K562 (cell line): ENCODE measurements around the gene RYK. TPM values are rescaled to one million over a fixed set of nuclear protein-coding genes. Genes with fewer than 3 reads are reported as not detected.

ENCODE experiments used
- ATAC-seq: fragments of 200-7000 bp; cut with Tn5 transposase; 3 replicates; pipeline ENCODE4 v1.9.1; 2020; ENCODE audit warnings: moderate library complexity
- BruUV-seq: library from RNA; stranded (reverse); fragments of 400-500 nt; replicated peaks from 2 replicates; lab custom pipeline; 2021; lab: Mats Ljungman, UMichigan
- CTCF ChIA-PET: fragments of 300-600 bp; formaldehyde crosslinking; extraction: SDS; loops from one replicate; lab custom pipeline; 2021; ENCODE audit warnings: low intra/inter-chr PET ratio; lab: Yijun Ruan, JAX
- POLR2A ChIA-PET: fragments of 300-600, 350-650 bp; sonication (Branson Sonifier 250); formaldehyde crosslinking; extraction: SDS; loops from one replicate; lab custom pipeline; 2021; ENCODE audit warnings: antibody characterized with exemption, inconsistent platforms; lab: Yijun Ruan, JAX
- DNase-seq, 4 experiments: peaks; one replicate each; pipeline versions ENCODE4 v3.0.0 to v3.0.0-alpha.2; 2011 to 2018; ENCODE audit warnings: low spot score in 3 of 4, mixed read lengths in 3 of 4; ENCODE audit errors: extremely low read depth in 1 of 4
- FAIRE-seq: peaks from 2 replicates; lab custom pipeline; 2011; peaks lifted over from hg19 to GRCh38; lab: Jason Lieb, UNC
- H2AFZ ChIP-seq: 2 replicates; pipeline ENCODE4 v1.6.0; 2011; ENCODE audit warnings: low read depth, low read length, control low read depth, inconsistent platforms
- H3K27ac ChIP-seq: fragments of 200-600 bp; 3 replicates; pipeline ENCODE4 v1.8.0; 2011; ENCODE audit warnings: low read depth, mild to moderate bottlenecking, control low read depth, inconsistent platforms, low read length, moderate library complexity, mixed read lengths; ENCODE audit errors: extremely low read depth
- H3K27me3 ChIP-seq, 2 experiments: fragments of 300-600 bp in 1 of 2; 2 replicates in 1 of 2; 3 replicates in 1 of 2; pipeline versions ENCODE4 v1.6.0 to v1.8.0; 2011; ENCODE audit warnings: inconsistent platforms in 2 of 2, low read length in 2 of 2, mild to moderate bottlenecking in 1 of 2, mixed read lengths in 1 of 2, moderate library complexity in 1 of 2; ENCODE audit not compliant: control insufficient read depth in 2 of 2, insufficient read depth in 2 of 2
- H3K36me3 ChIP-seq: fragments of 300-600 bp; 3 replicates; pipeline ENCODE4 v1.8.0; 2011; ENCODE audit warnings: mild to moderate bottlenecking, low read length, inconsistent platforms; ENCODE audit not compliant: control insufficient read depth, insufficient read depth
- H3K4me1 ChIP-seq, 2 experiments: fragments of 200-600 bp in 1 of 2; replicated peaks in 1 of 2; 2 replicates in 1 of 2; 3 replicates in 1 of 2; pipeline versions ENCODE4 v1.5.1 to v1.8.0; 2011; ENCODE audit warnings: inconsistent platforms in 2 of 2, low read length in 2 of 2, mild to moderate bottlenecking in 1 of 2, mixed read lengths in 1 of 2, moderate library complexity in 1 of 2; ENCODE audit not compliant: control insufficient read depth in 2 of 2, insufficient read depth in 2 of 2
- H3K4me2 ChIP-seq: 2 replicates; pipeline ENCODE4 v1.6.1; 2011; ENCODE audit warnings: low read length, control low read depth, inconsistent platforms, mixed read lengths; ENCODE audit not compliant: insufficient read depth
- H3K4me3 ChIP-seq: fragments of 200-600 bp; sonication (generic), shearing (Covaris generic); 2 replicates; pipeline ENCODE4 v1.5.1; 2016; ENCODE audit warnings: control low read depth, inconsistent platforms
- H3K79me2 ChIP-seq: fragments of 200-600 bp; 3 replicates; pipeline ENCODE4 v1.8.0; 2011; ENCODE audit warnings: low read length, inconsistent platforms; ENCODE audit not compliant: control insufficient read depth, insufficient read depth
- H3K9ac ChIP-seq, 2 experiments: 2 replicates each; pipeline versions ENCODE4 v1.6.0 to v1.6.1; 2011; ENCODE audit warnings: low read depth in 2 of 2, low read length in 2 of 2, control low read depth in 1 of 2, inconsistent platforms in 1 of 2, mild to moderate bottlenecking in 1 of 2, mixed read lengths in 1 of 2; ENCODE audit not compliant: insufficient read depth in 1 of 2
- H3K9me1 ChIP-seq: one replicate; pipeline ENCODE4 v1.6.0; 2011; ENCODE audit warnings: inconsistent platforms, mild to moderate bottlenecking, low read length, moderate library complexity; ENCODE audit not compliant: control insufficient read depth, insufficient read depth
- H3K9me3 ChIP-seq: replicated peaks from 2 replicates; pipeline ENCODE4 v1.5.1; 2011; ENCODE audit warnings: low read depth, low read length, inconsistent platforms; ENCODE audit not compliant: control insufficient read depth, insufficient read depth
- H4K20me1 ChIP-seq: replicated peaks from 2 replicates; pipeline ENCODE4 v1.6.1; 2011; ENCODE audit warnings: low read length, inconsistent platforms, mixed read lengths; ENCODE audit not compliant: control insufficient read depth, insufficient read depth
- BDP1 ChIP-seq: IDR thresholded peaks from 3 replicates; pipeline ENCODE4 v1.6.1; 2011; ENCODE audit not compliant: insufficient read length, insufficient read depth
- CBFB ChIP-seq: sonication (generic); formaldehyde crosslinking; IDR thresholded peaks from 2 replicates; pipeline ENCODE4 v1.4.0; 2020; ENCODE audit warnings: mild to moderate bottlenecking, missing genetic modification reagents
- CBX8 ChIP-seq: fragments of 200-600 bp; sonication (generic); IDR thresholded peaks from 2 replicates; pipeline ENCODE4 v1.6.1; 2012; ENCODE audit warnings: borderline replicate concordance, mixed run types, low read depth, mild to moderate bottlenecking, moderate library complexity, mixed read lengths, low read length, control low read depth, inconsistent platforms; ENCODE audit not compliant: poor library complexity, severe bottlenecking; ENCODE audit errors: extremely low read depth
- DACH1 ChIP-seq: fragments of 450-650 bp; IDR thresholded peaks from 2 replicates; pipeline ENCODE4 v1.6.1; 2018; ENCODE audit not compliant: partially characterized antibody
- NEUROD1 ChIP-seq: fragments of 150-350 bp; IDR thresholded peaks from 2 replicates; pipeline ENCODE4 v1.6.1; 2014; ENCODE audit warnings: borderline replicate concordance, low read length, low read depth; ENCODE audit not compliant: partially characterized antibody
- RFX1 ChIP-seq: fragments of 450-650 bp; IDR thresholded peaks from 2 replicates; pipeline ENCODE4 v1.6.1; 2016; ENCODE audit warnings: mild to moderate bottlenecking, moderate library complexity
- ZFPM2 ChIP-seq: fragments of 250-450 bp; sonication (Bioruptor Pico); IDR thresholded peaks from 2 replicates; pipeline ENCODE4 v1.5.1; 2022; ENCODE audit warnings: mild to moderate bottlenecking
- ZKSCAN3 ChIP-seq: fragments of 250-450 bp; sonication (Bioruptor Pico); IDR thresholded peaks from 2 replicates; pipeline ENCODE4 v1.4.0; 2020
- ZNF121 ChIP-seq: sonication (generic); formaldehyde crosslinking; conservative IDR thresholded peaks from 2 replicates; pipeline ENCODE4 v1.8.0; 2022; ENCODE audit warnings: missing genetic modification reagents
- ZNF316 ChIP-seq: fragments of 450-650 bp; IDR thresholded peaks from 2 replicates; pipeline ENCODE4 v1.6.1; 2016
- ZNF41 ChIP-seq: fragments of 250-450 bp; sonication (Bioruptor Pico); conservative IDR thresholded peaks from 2 replicates; pipeline ENCODE4 v1.4.0; 2020; ENCODE audit warnings: mild to moderate bottlenecking
- ZNF431 ChIP-seq: sonication (generic); formaldehyde crosslinking; IDR thresholded peaks from 2 replicates; pipeline ENCODE4 v1.8.0; 2022; ENCODE audit warnings: mild to moderate bottlenecking, missing genetic modification reagents
- ZNF589 ChIP-seq: fragments of 200-800 bp; sonication (Bioruptor generic); IDR thresholded peaks from 2 replicates; pipeline ENCODE4 v1.6.1; 2016; ENCODE audit warnings: low read depth, missing genetic modification characterization, missing compliant biosample characterization
- ZNF696 ChIP-seq: fragments of 250-450 bp; sonication (Bioruptor Pico); conservative IDR thresholded peaks from 2 replicates; pipeline ENCODE4 v1.4.0; 2020; ENCODE audit warnings: mild to moderate bottlenecking, moderate library complexity
- ZNF707 ChIP-seq: fragments of 250-450 bp; sonication (Bioruptor Pico); conservative IDR thresholded peaks from 2 replicates; pipeline ENCODE4 v1.8.0; 2022; ENCODE audit warnings: inconsistent platforms, mild to moderate bottlenecking, moderate library complexity
- WGBS: fragments of 100-300 bp; shearing (Covaris generic); methylation state at CpG from one replicate; pipeline ENCODE4 v1.1.6; 2016; ENCODE audit warnings: low coverage, mixed read lengths; ENCODE audit not compliant: insufficient coverage; ENCODE audit errors: missing lambda C conversion rate; 5-methylcytosine and 5-hydroxymethylcytosine counted together
- in situ Hi-C: fragments of 300-500 bp; cut with MboI; formaldehyde crosslinking; loops from 4 replicates; pipeline ENCODE4 v1.15.0; 2018; ENCODE audit warnings: inconsistent platforms, mixed read lengths
- intact Hi-C: fragments of 100-400 bp; cut with micrococcal nuclease; formaldehyde crosslinking; loops from 2 replicates; pipeline ENCODE4 v1.14.2; 2022
- polyA plus RNA-seq, 8 experiments: library from polyadenylated mRNA; depleted of rRNA in 4 of 8; stranded (reverse) in 5 of 8; unstranded in 3 of 8; fragments of >200 nt; fragmentation: Nextera tagmentation in 2 of 8; fragmentation: Illumina TruSeq in 1 of 8; extraction: Ambion mirVana in 2 of 8; extraction: Trizol in 1 of 8; gene quantifications; 2 replicates each; pipeline versions ENCODE4 v1.2.1 to v1.2.3, GENCODE V29; 2011 to 2014; ENCODE audit warnings: inconsistent platforms in 1 of 8, missing spikeins in 1 of 8
- total RNA-seq, 7 experiments: library from RNA; depleted of rRNA in 6 of 7; stranded (reverse); fragments of >200 nt in 6 of 7; fragmentation: Illumina TruSeq in 2 of 7; extraction: Trizol in 2 of 7; gene quantifications; 2 replicates each; pipeline versions ENCODE4 v1.2.1 to v1.2.3, GENCODE V29; 2011 to 2021; ENCODE audit warnings: low replicate concordance in 1 of 7
- TF ChIP-seq, protein P1 (sequence below): fragments of 250-450 bp; sonication (Bioruptor Pico); IDR thresholded peaks from 2 replicates; pipeline ENCODE4 v1.4.0; 2020
- TF ChIP-seq, protein P2 (sequence below): sonication (generic); formaldehyde crosslinking; IDR thresholded peaks from 2 replicates; pipeline ENCODE4 v1.8.1; 2023; ENCODE audit warnings: mild to moderate bottlenecking, missing genetic modification reagents
- TF ChIP-seq, protein P3 (sequence below), 3 experiments: fragments of 200-800 bp in 1 of 3; fragments of 250-450 bp in 1 of 3; fragments of 450-650 bp in 1 of 3; sonication (Bioruptor Pico) in 1 of 3; sonication (Bioruptor generic) in 1 of 3; formaldehyde crosslinking in 1 of 3; IDR thresholded peaks; 2 replicates each; pipeline versions ENCODE4 v1.6.1 to v1.8.0; 2016 to 2022; ENCODE audit warnings: mild to moderate bottlenecking in 2 of 3, missing genetic modification characterization in 2 of 3, missing compliant biosample characterization in 1 of 3, moderate library complexity in 1 of 3

Gene RYK
- total and polyA plus RNA-seq, 9 of the 15 experiments (the other 6 are each of a cell fraction or from before 2014, with no cell fraction given): 4.2 to 29.5 (median 16.6) TPM

DNA sequence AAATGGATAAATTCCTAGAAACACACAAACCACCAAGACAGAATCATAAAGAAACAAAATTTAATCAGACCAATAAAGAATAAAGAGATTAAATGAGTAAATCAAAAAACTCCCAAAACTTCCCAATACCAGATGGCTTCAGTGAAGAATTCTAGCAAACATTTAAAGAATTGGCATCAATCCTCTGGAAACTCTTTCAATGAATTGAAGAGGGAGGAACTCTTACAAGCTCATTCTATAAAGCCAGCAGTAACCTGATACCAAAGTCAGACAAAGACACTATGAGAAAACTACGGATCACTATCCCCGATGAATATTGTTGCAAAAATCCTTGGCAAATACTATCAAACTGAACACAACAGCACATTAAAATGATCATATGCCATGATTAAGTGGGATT is 139.0 kb downstream of the RYK start:
- 0% methylated on average over 2 of the region's 2 CpGs for WGBS
- Histone ChIP-seq H3K27me3 (peaks cover 0 to 4% of the 10 kb centered on the region in 2 experiments; a peak in 1 of 5 replicates), H3K79me2 (no peaks in the 10 kb centered on the region), H3K27ac (no peak overlapping the region), H3K9me1 (no peaks in the 10 kb centered on the region), H3K9ac (no peak overlapping the region), H3K36me3 (no peaks in the 10 kb centered on the region), H3K4me3 (no peak overlapping the region), H3K4me2 (no peak overlapping the region), H4K20me1 (no peaks in the 10 kb centered on the region), H2AFZ (no peak overlapping the region), H3K4me1 (no peaks in the 10 kb centered on the region), H3K9me3 (no peaks in the 10 kb centered on the region)
- ChIA-PET POLR2A (no interaction called here), CTCF (no interaction called here)
- intact Hi-C loops (no loop called here), in situ Hi-C loops (no loop called here)
- FAIRE-seq (no peak), DNase-seq (no peak), ATAC-seq (no peak)
- no TSS peak for BruUV-seq
- TF ChIP-seq RFX1 (no peak), DACH1 (no peak), CBX8 (no peak), NEUROD1 (no peak), ZNF121 (no peak), ZNF431 (CRISPR knock-in tag) (no peak), ZKSCAN3 (CRISPR knock-in tag) (no peak), ZNF316 (no peak), ZNF707 (CRISPR knock-in tag) (no peak), BDP1 (no peak), ZNF41 (CRISPR knock-in tag) (no peak), ZNF696 (CRISPR knock-in tag) (no peak), ZFPM2 (CRISPR knock-in tag) (no peak), CBFB (CRISPR knock-in tag) (no peak), ZNF589 (no peak)
- TF ChIP-seq, protein P1, sequence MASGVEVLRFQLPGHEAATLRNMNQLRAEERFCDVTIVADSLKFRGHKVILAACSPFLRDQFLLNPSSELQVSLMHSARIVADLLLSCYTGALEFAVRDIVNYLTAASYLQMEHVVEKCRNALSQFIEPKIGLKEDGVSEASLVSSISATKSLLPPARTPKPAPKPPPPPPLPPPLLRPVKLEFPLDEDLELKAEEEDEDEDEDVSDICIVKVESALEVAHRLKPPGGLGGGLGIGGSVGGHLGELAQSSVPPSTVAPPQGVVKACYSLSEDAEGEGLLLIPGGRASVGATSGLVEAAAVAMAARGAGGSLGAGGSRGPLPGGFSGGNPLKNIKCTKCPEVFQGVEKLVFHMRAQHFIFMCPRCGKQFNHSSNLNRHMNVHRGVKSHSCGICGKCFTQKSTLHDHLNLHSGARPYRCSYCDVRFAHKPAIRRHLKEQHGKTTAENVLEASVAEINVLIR (CRISPR knock-in tag): no peak
- TF ChIP-seq, protein P2, sequence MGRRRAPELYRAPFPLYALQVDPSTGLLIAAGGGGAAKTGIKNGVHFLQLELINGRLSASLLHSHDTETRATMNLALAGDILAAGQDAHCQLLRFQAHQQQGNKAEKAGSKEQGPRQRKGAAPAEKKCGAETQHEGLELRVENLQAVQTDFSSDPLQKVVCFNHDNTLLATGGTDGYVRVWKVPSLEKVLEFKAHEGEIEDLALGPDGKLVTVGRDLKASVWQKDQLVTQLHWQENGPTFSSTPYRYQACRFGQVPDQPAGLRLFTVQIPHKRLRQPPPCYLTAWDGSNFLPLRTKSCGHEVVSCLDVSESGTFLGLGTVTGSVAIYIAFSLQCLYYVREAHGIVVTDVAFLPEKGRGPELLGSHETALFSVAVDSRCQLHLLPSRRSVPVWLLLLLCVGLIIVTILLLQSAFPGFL: no peak
- TF ChIP-seq, protein P3, sequence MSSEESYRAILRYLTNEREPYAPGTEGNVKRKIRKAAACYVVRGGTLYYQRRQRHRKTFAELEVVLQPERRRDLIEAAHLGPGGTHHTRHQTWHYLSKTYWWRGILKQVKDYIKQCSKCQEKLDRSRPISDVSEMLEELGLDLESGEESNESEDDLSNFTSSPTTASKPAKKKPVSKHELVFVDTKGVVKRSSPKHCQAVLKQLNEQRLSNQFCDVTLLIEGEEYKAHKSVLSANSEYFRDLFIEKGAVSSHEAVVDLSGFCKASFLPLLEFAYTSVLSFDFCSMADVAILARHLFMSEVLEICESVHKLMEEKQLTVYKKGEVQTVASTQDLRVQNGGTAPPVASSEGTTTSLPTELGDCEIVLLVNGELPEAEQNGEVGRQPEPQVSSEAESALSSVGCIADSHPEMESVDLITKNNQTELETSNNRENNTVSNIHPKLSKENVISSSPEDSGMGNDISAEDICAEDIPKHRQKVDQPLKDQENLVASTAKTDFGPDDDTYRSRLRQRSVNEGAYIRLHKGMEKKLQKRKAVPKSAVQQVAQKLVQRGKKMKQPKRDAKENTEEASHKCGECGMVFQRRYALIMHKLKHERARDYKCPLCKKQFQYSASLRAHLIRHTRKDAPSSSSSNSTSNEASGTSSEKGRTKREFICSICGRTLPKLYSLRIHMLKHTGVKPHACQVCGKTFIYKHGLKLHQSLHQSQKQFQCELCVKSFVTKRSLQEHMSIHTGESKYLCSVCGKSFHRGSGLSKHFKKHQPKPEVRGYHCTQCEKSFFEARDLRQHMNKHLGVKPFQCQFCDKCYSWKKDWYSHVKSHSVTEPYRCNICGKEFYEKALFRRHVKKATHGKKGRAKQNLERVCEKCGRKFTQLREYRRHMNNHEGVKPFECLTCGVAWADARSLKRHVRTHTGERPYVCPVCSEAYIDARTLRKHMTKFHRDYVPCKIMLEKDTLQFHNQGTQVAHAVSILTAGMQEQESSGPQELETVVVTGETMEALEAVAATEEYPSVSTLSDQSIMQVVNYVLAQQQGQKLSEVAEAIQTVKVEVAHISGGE (CRISPR knock-in tag; IDR thresholded peaks at IDR 0.05): no peak
